Activated naive CD8-positive, alpha-beta T cell (primary cell): ENCODE results near the gene LDLRAD4.
A peak's percentile ranks its signal among the peaks of the same experiment; 100 is the strongest.

ENCODE experiments used
- H3K27ac Mint-ChIP-seq: one replicate; pipeline ENCODE4 v1.8.0; 2021; ENCODE audit warnings: mixed read lengths
- H3K27me3 Mint-ChIP-seq: one replicate; pipeline ENCODE4 v1.8.0; 2021; ENCODE audit warnings: mixed read lengths
- H3K36me3 Mint-ChIP-seq: one replicate; pipeline ENCODE4 v1.8.0; 2021; ENCODE audit warnings: mixed read lengths
- H3K4me1 Mint-ChIP-seq: one replicate; pipeline ENCODE4 v1.8.0; 2021; ENCODE audit warnings: low read depth, mixed read lengths
- H3K4me3 Mint-ChIP-seq: one replicate; pipeline ENCODE4 v1.8.0; 2021; ENCODE audit warnings: mild to moderate bottlenecking, mixed read lengths
- H3K9me3 Mint-ChIP-seq: one replicate; pipeline ENCODE4 v1.8.0; 2021; ENCODE audit warnings: low read depth, mixed read lengths

LDLRAD4 gene

DNA sequence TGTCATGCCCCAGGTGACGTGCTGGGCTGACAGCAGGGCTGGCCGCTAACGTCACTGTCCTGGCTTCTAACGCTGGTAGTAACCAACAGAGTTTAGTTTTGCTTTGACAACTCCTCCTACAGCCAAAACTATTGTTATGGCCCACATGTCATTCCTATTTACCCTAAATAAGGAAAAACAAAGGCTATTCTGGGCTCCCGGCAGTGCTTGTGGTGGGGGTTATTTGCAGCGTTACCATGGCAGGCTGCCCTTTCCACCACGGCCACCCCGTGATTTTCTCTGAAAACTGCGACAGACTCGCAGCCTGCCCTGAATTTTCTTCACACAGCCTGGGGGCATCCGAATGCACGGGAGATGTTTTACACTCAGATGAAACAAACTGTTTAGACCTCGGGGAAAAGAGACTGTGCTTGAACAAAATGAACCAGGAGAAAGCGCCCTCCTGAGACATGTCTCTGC, 392.6 kb downstream of the LDLRAD4 start:
- Mint-ChIP-seq H3K9me3 (no peaks in the 10 kb centered on the region), H3K27ac (peak overlapping the region; percentile 92), H3K4me1 (peaks cover 76% of the 10 kb centered on the region)

DNA sequence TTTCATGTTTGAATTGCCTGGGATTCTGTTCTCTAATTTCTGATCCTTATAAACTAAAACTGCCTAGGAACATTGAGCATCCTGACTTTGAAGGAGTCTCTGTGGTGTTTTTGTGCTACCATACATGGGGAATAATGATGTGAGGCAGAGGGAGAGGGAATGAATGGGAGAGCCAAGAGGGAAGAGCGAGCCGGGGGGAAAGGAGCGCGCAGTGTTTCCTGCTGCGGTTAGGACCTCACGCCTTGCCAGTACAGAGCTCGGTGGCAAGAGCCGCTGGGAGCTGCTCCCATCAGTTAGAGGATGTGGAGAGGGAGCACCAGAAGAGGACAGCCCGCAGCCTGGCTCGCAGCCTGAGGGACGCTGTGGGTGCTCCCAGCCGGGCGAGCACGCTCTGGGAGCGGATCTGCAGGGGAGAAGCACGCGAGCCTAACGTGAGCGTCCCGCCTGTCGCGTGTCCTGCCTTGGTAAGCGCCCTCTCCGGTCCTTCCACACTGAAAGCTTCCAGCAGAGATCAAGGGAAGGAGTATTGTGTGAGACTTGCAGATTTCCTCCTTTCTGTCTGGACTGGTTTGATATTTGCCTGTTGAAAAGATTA, 393.1 kb downstream of the LDLRAD4 start:
- H3K9me3 Mint-ChIP-seq: no peaks in the 10 kb centered on the region
- peaks cover 4% of the 10 kb centered on the region for H3K36me3 Mint-ChIP-seq
- peak overlapping the region; percentile 92 for H3K27ac Mint-ChIP-seq
- no peaks in the 10 kb centered on the region for H3K27me3 Mint-ChIP-seq
- H3K4me3 Mint-ChIP-seq: peak overlapping the region; percentile 85
- peaks cover 78% of the 10 kb centered on the region for H3K4me1 Mint-ChIP-seq

More for the DNA sequence above, 392.6 kb downstream of the LDLRAD4 start:
- H3K4me3 Mint-ChIP-seq: peak overlapping the region; percentile 85
- no peaks in the 10 kb centered on the region for H3K27me3 Mint-ChIP-seq
- peaks cover 4% of the 10 kb centered on the region for H3K36me3 Mint-ChIP-seq

DNA sequence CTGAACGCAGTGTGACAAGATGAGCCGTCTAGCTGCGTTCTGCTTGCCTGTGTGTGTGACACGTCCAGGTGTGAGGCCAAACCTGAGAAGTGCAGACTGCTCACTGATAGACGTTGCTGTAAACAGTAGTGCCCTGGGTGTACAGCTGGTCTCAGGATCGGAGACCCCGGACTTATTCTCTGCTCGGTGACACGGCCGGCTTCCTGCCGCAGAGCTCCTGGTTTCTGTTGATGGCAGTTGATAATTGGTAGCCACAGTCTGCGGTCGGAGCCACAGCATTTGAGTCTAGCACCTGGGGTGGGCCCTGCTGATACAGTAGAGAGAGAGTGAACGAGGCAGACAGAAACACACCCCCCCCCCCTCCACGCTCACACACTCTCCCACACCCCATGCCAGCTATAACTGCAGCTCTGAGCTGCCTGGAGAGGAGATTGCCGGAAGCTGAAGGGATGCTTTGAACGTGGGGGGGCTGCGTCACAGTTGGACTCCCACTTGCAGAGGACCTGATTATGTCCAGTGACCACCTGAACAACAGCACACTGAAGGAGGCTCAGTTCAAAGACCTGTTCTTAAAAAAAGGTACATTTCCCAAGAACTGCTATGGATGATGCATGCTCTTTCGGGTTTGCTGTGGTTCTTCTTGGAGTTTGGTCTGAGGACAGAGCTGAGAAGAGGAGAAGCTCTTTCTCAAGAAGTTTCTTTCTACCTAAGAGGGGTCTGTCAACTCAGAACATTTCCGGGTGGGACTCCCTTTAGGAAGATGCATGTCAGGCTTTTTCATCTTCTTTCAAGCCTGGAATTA, 393.8 kb downstream of the LDLRAD4 start:
- Mint-ChIP-seq H3K9me3 (no peaks in the 10 kb centered on the region), H3K4me3 (peak overlapping the region; percentile 85), H3K27ac (peak overlapping the region; percentile 92), H3K27me3 (no peaks in the 10 kb centered on the region), H3K36me3 (peaks cover 4% of the 10 kb centered on the region), H3K4me1 (peaks cover 85% of the 10 kb centered on the region)

DNA sequence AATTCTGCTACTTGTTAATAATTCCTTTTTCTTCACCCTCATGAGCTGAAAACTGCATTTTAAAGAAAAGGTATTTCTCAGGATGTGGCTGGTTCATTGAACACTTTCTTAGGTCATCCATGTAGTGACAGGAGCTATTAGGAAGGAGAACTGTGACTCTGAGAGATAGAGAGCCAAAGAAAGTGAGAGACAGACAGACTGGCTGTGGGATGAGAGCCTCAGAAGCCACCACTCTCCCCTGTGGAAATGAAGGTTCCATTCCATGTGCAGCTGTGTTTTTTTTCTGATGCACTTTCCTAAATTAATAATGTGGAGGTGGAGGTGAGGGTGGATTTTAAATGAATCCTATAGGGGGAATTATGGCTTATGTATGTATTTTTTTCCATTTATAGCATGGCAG, 394.5 kb downstream of the LDLRAD4 start:
- Mint-ChIP-seq H3K4me3 (peak overlapping the region; percentile 85), H3K9me3 (no peaks in the 10 kb centered on the region), H3K36me3 (peaks cover under 1% of the 10 kb centered on the region), H3K4me1 (peaks cover 83% of the 10 kb centered on the region), H3K27ac (peak overlapping the region; percentile 92), H3K27me3 (no peaks in the 10 kb centered on the region)

DNA sequence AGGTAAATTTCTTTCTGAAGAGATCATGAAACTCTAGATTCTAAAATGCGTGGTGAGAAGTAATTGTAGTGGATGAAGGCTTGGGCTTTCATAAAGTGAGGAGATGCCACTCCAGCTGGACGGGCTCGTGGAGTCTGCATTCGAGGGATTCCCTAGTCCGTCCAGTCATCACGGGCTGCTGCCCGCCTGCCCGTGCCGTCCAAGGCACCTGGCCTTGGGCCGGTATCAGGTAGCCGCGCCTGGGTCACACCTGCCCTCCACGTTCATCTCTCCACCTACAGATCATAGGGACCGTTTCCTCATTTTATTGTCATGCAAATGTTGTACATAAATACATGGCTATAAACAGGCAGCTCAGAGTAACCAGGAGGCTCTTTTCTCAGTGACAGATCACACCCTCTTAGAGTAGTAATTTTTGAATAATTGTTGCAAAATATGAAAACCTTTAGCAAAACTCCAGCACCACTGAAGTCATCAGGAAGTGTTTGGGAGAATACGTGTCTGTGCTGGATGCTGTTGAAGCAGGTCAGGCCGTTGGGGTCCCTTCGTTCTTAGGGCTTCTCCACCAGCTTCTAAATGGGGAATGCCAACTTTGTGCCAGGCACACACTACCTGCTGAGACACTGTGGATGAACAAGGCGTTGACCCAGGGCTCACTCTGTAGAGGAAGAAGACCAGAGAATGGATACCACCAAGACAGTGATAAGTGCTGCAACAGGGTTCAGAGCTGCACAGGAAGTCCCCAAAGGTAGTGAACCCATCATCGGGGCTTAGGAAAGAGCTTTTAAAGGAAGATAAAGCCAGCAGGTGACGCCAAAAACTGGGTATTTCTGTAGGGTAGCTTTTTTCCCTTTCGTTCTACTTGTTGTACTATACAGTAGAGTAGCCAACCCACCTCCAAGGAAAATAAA, 395.3 kb downstream of the LDLRAD4 start:
- Mint-ChIP-seq H3K27ac (peak overlapping the region; percentile 92), H3K4me1 (peaks cover 80% of the 10 kb centered on the region), H3K4me3 (peak overlapping the region; percentile 85), H3K9me3 (no peaks in the 10 kb centered on the region), H3K27me3 (no peaks in the 10 kb centered on the region), H3K36me3 (no peaks in the 10 kb centered on the region)

DNA sequence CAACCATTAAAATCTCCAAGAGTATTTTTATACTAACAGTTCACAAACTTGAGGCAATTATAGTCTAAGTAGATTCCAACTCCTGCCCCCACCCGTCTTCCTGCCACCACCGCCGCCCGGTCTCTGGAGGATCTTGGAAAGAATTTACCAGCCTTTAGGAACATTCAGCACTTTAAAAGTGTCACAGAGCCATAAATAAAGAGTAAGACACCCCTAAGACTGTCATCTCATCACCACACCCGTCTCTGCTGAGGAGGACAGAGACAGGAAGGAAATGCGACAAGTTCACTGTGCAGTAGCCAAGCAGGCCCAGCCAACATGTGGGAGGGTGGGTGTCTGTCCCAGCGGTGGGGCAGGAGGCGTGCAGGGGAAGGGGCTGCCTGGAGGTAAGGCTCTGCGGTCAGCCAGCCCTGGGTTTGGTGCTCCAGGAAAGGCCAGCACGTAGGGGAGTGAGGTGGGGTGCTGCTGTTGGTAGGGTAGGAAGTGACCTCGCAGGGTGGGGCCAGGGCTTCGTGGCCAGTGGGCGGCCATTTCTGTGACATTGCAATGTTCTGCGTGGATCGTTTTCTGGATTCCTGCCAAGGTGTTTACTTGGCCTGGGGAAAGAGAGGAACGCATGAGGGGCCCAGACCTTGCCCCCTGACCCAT, 396.2 kb downstream of the LDLRAD4 start:
- H3K36me3 Mint-ChIP-seq: no peaks in the 10 kb centered on the region
- peaks cover 71% of the 10 kb centered on the region for H3K4me1 Mint-ChIP-seq
- H3K4me3 Mint-ChIP-seq: peak overlapping the region; percentile 85
- H3K9me3 Mint-ChIP-seq: no peaks in the 10 kb centered on the region
- H3K27ac Mint-ChIP-seq: peak overlapping the region; percentile 94
- no peaks in the 10 kb centered on the region for H3K27me3 Mint-ChIP-seq

DNA sequence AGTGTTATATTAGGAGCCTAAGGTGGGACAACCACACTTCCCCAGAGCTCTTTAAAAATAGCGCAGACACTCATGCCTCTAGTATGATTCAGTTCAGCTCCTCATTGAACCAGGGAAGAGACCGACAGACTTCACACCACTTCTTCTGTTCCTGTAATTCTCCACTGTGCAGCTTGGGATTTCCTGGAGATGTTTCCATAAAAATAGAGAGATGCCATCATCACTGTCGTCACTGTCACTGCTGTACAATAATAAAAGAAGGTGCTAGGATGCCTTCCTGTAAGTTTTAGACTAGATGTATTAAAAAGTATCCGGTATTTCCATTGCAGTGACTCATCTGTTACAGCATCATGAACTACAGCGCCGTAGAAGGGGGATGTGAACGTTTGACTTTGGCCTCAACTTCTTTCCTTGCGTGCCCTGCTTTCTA, 396.9 kb downstream of the LDLRAD4 start:
- Mint-ChIP-seq H3K27me3 (no peaks in the 10 kb centered on the region), H3K4me3 (peak overlapping the region; percentile 85), H3K36me3 (no peaks in the 10 kb centered on the region), H3K4me1 (peaks cover 70% of the 10 kb centered on the region), H3K9me3 (no peaks in the 10 kb centered on the region), H3K27ac (peak overlapping the region; percentile 94)

DNA sequence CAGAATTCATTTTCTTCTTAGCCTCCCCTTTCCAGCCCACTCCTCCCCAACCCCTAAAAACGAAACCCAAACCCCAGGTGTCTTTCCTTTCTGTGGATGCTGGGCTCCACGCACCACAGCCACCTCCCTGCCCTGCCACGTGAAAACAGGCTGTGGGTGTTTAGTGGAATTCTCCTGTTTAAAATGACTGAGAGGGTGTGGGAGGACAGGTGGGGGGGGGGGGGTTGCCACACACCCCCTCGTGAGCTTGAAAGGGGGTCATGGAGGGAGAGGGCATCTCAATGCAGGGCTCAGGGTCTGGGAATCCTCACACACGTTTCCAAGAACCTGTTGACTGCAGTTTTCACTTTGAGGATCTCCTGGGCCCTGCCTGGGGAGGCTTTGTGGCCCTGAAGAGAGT, 397.5 kb downstream of the LDLRAD4 start:
- Mint-ChIP-seq H3K9me3 (no peaks in the 10 kb centered on the region), H3K4me1 (peaks cover 66% of the 10 kb centered on the region), H3K27me3 (no peaks in the 10 kb centered on the region), H3K36me3 (no peaks in the 10 kb centered on the region), H3K27ac (peak overlapping the region; percentile 94), H3K4me3 (peak overlapping the region; percentile 85)

DNA sequence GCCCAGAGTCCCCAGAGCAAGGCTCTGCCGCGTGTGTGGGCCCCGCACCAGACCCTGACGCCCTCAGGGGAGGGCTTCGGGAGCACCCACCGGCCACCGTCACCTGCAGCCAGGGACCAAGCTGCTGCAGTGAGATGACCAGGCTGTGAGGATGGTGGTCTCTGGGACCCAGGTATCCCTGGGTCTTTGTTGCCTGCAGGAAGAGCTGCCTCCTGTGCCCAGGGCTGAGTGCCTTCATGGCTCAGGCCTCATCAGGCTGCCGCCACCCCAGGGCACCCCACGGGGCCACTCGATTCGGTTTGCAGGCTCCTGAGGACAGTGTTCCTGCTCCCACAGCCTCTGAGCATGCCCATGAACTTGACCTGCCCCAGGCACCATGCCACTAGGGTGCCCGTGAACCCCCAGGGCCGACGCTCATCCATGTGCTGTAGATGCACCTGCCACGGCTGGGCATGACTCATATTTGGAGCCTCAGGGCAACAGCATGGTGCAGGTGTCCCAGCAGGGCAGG, 398.0 kb downstream of the LDLRAD4 start:
- Mint-ChIP-seq H3K36me3 (peaks cover 2% of the 10 kb centered on the region), H3K27me3 (no peaks in the 10 kb centered on the region), H3K9me3 (no peaks in the 10 kb centered on the region), H3K4me3 (peak overlapping the region; percentile 85), H3K27ac (peak overlapping the region; percentile 94), H3K4me1 (peaks cover 60% of the 10 kb centered on the region)

DNA sequence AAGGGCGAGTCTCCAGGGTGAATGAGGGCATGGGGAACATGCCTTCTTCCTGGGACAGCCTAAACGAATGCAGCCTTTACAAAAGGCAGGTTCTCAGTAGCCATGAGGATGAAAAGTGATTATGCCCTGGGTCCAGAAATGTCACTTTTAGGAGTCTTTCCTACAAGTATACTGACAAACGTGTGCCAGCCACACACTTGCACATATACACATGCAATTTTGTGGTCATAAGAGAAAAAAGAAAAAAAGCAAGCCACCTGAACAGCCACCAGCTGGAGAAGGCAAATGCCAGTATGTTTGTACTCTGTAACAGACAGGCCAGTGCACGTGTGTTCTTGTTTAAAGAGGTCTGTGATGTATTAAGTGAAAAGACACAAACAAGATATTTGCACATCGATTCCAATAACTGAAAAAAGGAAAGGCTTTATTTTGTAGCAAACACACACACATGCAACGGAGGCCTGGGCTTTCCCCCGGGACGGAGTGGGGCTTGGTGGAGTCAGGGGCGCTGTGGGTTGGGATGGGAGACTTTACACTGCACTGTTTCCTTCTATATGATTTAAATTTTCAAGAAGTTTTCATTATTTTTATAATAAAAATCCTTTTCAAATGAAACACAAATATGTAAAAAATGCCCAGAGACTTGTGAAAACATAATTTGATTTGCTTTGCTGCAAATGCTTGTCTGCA, 399.4 kb downstream of the LDLRAD4 start:
- peaks cover 47% of the 10 kb centered on the region for H3K4me1 Mint-ChIP-seq
- peak overlapping the region; percentile 58 for H3K27ac Mint-ChIP-seq
- peaks cover 2% of the 10 kb centered on the region for H3K36me3 Mint-ChIP-seq
- no peak overlapping the region for H3K4me3 Mint-ChIP-seq
- no peaks in the 10 kb centered on the region for H3K9me3 Mint-ChIP-seq
- H3K27me3 Mint-ChIP-seq: no peaks in the 10 kb centered on the region

DNA sequence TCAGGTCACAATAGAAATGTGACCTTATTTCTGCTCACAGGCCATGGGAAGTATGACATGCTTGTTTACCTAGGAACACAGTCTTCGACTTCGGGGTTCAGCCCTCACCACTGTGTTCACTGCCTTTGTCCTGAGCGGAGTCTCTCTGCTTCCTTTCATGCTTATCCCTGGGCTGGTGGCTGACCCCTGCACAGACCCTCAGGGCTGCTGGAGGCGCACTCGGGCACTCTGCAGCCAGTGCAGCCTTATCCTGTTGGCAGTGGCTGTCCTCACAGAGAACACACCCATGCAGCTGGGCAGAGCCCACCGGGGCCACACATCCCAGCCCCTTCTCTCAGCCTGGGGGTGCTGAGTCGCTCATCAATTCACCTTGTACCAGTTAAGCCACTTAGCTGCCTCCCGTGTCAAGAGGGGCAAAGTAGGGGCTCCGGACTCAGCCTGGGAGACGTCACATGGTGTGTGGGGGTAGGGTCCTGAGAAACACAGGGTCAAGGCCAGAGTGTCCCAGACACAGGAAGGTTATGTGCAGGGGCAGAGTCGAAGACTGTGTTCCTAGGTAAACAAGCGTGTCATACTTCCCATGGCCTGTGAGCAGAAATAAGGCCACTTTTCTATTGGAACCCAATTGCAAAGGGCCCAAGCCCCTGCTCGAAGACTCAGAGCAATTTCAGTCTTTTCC, 400.3 kb downstream of the LDLRAD4 start:
- Mint-ChIP-seq H3K4me1 (peaks cover 37% of the 10 kb centered on the region), H3K36me3 (peaks cover 4% of the 10 kb centered on the region), H3K27ac (no peak overlapping the region), H3K27me3 (no peaks in the 10 kb centered on the region), H3K9me3 (no peaks in the 10 kb centered on the region), H3K4me3 (no peak overlapping the region)

DNA sequence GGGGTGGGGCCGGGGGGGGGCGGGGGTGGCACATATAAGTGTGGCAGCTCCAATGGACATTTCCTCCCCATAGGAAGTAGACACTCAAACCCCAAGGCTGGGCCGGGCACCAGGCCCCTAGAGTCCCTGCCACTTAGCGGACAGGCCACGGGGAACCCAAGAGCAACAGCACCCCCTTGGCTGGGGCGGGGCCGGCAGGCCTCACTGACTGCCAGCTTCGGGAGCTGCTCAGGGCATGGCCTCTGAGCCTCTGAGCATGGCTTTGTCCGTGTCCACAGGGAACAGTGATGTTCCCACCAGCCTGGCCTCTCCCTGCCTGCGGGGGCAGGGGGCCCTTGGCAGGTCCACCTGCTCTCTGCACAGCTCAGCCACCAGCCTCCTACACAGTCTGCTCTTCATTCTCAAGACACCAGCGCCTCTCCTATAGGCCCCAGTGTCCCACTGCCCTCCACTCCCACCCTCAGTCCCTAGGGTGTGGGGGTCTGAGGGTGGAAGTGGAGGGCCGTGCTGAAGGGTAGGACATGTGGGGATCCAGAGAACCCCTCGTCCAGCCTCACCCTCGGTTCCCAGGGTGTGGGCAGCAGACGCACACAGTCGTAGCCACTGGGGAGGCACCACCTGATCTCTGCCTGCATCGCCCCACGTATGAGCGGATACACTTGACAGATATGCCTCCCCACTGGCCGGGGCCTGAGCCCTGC, 401.1 kb downstream of the LDLRAD4 start:
- Mint-ChIP-seq H3K27ac (no peak overlapping the region), H3K27me3 (no peaks in the 10 kb centered on the region), H3K36me3 (peaks cover 4% of the 10 kb centered on the region), H3K4me3 (no peak overlapping the region), H3K4me1 (peaks cover 30% of the 10 kb centered on the region), H3K9me3 (no peaks in the 10 kb centered on the region)

DNA sequence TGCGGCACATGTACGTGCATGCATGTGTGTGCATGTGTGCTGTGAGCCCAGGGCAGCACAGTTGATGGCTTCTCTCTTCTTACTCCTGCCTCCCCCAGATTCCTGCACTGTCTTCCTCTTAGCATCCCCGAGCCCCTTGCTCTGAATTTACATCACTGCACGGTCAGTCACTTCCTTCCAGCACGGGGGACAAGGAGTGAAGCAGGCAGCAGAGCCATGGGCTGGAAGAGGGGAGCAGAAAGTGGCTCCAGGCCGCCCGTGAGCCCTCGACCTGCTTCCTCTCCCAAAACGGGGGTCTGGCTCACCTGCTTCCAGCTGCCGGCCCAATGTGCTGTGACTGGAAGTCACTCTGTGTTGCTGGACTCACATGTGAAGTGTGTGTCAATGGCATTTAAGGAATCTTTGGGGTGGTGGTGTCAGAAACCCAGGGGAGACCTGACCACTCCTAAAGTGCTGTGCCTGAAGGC, 401.7 kb downstream of the LDLRAD4 start:
- Mint-ChIP-seq H3K9me3 (no peaks in the 10 kb centered on the region), H3K4me1 (peaks cover 26% of the 10 kb centered on the region), H3K4me3 (no peak overlapping the region), H3K27me3 (no peaks in the 10 kb centered on the region), H3K27ac (no peak overlapping the region), H3K36me3 (peaks cover 4% of the 10 kb centered on the region)
